SK-N-SH treated with all-trans-retinoic acid at 6 μM for 48 hours (cell line): Measurements from ENCODE around the gene C2orf80.

Experiments used
- ATAC-seq: fragments of 200-7000 bp; cut with Tn5 transposase; 3 replicates; pipeline ENCODE4 v1.9.1; 2020; ENCODE audit warnings: mild to moderate bottlenecking, moderate library complexity
- ARNTL ChIP-seq: fragments of 450-650 bp; formaldehyde crosslinking; IDR thresholded peaks from 2 replicates; pipeline ENCODE4 v1.5.0; 2020; ENCODE audit warnings: low read depth, mild to moderate bottlenecking, moderate library complexity, borderline replicate concordance
- BACH2 ChIP-seq: fragments of 250-450 bp; sonication (Bioruptor Pico); IDR thresholded peaks from 2 replicates; pipeline ENCODE4 v1.9.0; 2021; ENCODE audit warnings: mild to moderate bottlenecking, borderline replicate concordance
- CREB5 ChIP-seq: fragments of 250-450 bp; sonication (Bioruptor Pico); IDR thresholded peaks from 2 replicates; pipeline ENCODE4 v1.5.1; 2020; ENCODE audit warnings: low read depth, mild to moderate bottlenecking, moderate library complexity
- CSDC2 ChIP-seq: fragments of 250-450 bp; sonication (Bioruptor Pico); IDR thresholded peaks from 2 replicates; pipeline ENCODE4 v1.5.0; 2020; ENCODE audit warnings: mild to moderate bottlenecking, moderate library complexity
- CSRNP3 ChIP-seq: fragments of 250-450 bp; sonication (Bioruptor Pico); IDR thresholded peaks from 2 replicates; pipeline ENCODE4 v1.5.1; 2021; ENCODE audit warnings: mild to moderate bottlenecking, moderate library complexity
- ESRRG ChIP-seq: fragments of 250-450 bp; sonication (Bioruptor Pico); IDR thresholded peaks from 2 replicates; pipeline ENCODE4 v1.6.1; 2021; ENCODE audit warnings: mild to moderate bottlenecking
- GLIS3 ChIP-seq: fragments of 250-450 bp; sonication (Bioruptor Pico); IDR thresholded peaks from 2 replicates; pipeline ENCODE4 v1.5.0; 2020; ENCODE audit warnings: mild to moderate bottlenecking, moderate library complexity
- ISL1 ChIP-seq: fragments of 250-450 bp; sonication (Bioruptor Pico); IDR thresholded peaks from 2 replicates; pipeline ENCODE4 v2.1.2; 2022; ENCODE audit warnings: mild to moderate bottlenecking, moderate library complexity
- OSR1 ChIP-seq: fragments of 250-450 bp; sonication (Bioruptor Pico); IDR thresholded peaks from 2 replicates; pipeline ENCODE4 v1.8.0; 2022; ENCODE audit warnings: moderate library complexity, mild to moderate bottlenecking, inconsistent platforms
- PATZ1 ChIP-seq: fragments of 250-450 bp; sonication (Bioruptor Pico); IDR thresholded peaks from 2 replicates; pipeline ENCODE4 v1.8.0; 2020; ENCODE audit warnings: mild to moderate bottlenecking, moderate library complexity, borderline replicate concordance
- POU6F1 ChIP-seq: fragments of 250-450 bp; sonication (Bioruptor Pico); IDR thresholded peaks from 2 replicates; pipeline ENCODE4 v1.8.0; 2021; ENCODE audit warnings: low read depth, mild to moderate bottlenecking, moderate library complexity, borderline replicate concordance
- SNAI2 ChIP-seq: fragments of 250-450 bp; sonication (Bioruptor Pico); IDR thresholded peaks from 2 replicates; pipeline ENCODE4 v1.5.0; 2020; ENCODE audit warnings: mild to moderate bottlenecking, moderate library complexity
- TCF4 ChIP-seq: fragments of 250-450 bp; sonication (Bioruptor Pico); IDR thresholded peaks from 2 replicates; pipeline ENCODE4 v1.8.0; 2021; ENCODE audit warnings: mild to moderate bottlenecking, moderate library complexity, borderline replicate concordance
- TSHZ2 ChIP-seq: fragments of 250-450 bp; sonication (Bioruptor Pico); IDR thresholded peaks from 2 replicates; pipeline ENCODE4 v1.5.0; 2020; ENCODE audit warnings: mild to moderate bottlenecking, moderate library complexity
- ZC3H10 ChIP-seq: fragments of 250-450 bp; sonication (Bioruptor Pico); IDR thresholded peaks from 2 replicates; pipeline ENCODE4 v1.5.1; 2021; ENCODE audit warnings: mild to moderate bottlenecking, moderate library complexity
- ZFP30 ChIP-seq: fragments of 450-650 bp; formaldehyde crosslinking; IDR thresholded peaks from 2 replicates; pipeline ENCODE4 v1.5.0; 2022; ENCODE audit warnings: mild to moderate bottlenecking, moderate library complexity
- ZNF565 ChIP-seq: fragments of 450-650 bp; formaldehyde crosslinking; conservative IDR thresholded peaks from 2 replicates; pipeline ENCODE4 v1.5.0; 2020; ENCODE audit warnings: low read depth, mild to moderate bottlenecking, moderate library complexity
- ZNF70 ChIP-seq: fragments of 450-650 bp; formaldehyde crosslinking; IDR thresholded peaks from 2 replicates; pipeline ENCODE4 v1.5.0; 2020; ENCODE audit warnings: mild to moderate bottlenecking, moderate library complexity

C2orf80 gene

GRCh38 chr2:208183526-208183925 lies 6.3 kb downstream of the C2orf80 start:
- no peak for TF ChIP-seq SNAI2
- TF ChIP-seq ZNF70 (CRISPR knock-in tag): no peak
- TF ChIP-seq ZNF565 (CRISPR knock-in tag): no peak
- no peak for TF ChIP-seq ESRRG (CRISPR knock-in tag)
- TF ChIP-seq TCF4 (CRISPR knock-in tag): no peak
- no peak for TF ChIP-seq GLIS3 (CRISPR knock-in tag)
- no peak for TF ChIP-seq TSHZ2 (CRISPR knock-in tag)
- no peak for TF ChIP-seq CSDC2 (CRISPR knock-in tag)
- TF ChIP-seq OSR1: no peak
- no peak for TF ChIP-seq BACH2 (CRISPR knock-in tag)
- no peak for TF ChIP-seq CREB5 (CRISPR knock-in tag)
- TF ChIP-seq ARNTL (CRISPR knock-in tag): no peak
- no peak for TF ChIP-seq ZFP30 (CRISPR knock-in tag)
- TF ChIP-seq ZC3H10: no peak
- TF ChIP-seq PATZ1 (CRISPR knock-in tag): no peak
- TF ChIP-seq CSRNP3: no peak
- no peak for ATAC-seq

GRCh38 chr2:208182835-208183234 lies 7.0 kb downstream of the C2orf80 start:
- no peak for ATAC-seq
- no peak for TF ChIP-seq SNAI2

- ATAC-seq: no peak
- TF ChIP-seq SNAI2: no peak
- no peak for TF ChIP-seq BACH2 (CRISPR knock-in tag)
- no peak for TF ChIP-seq PATZ1 (CRISPR knock-in tag)
- TF ChIP-seq CSRNP3: no peak
- no peak for TF ChIP-seq ISL1
- TF ChIP-seq OSR1: no peak
- no peak for TF ChIP-seq TCF4 (CRISPR knock-in tag)
- no peak for TF ChIP-seq POU6F1 (CRISPR knock-in tag)
- TF ChIP-seq CSDC2 (CRISPR knock-in tag): no peak
- no peak for TF ChIP-seq ESRRG (CRISPR knock-in tag)
- TF ChIP-seq TSHZ2 (CRISPR knock-in tag): no peak
- no peak for TF ChIP-seq ZNF70 (CRISPR knock-in tag)
These were observed 10.7 kb downstream of the C2orf80 start for GRCh38 chr2:208179028-208179609.
